WTC11 (cell line): ENCODE results near the gene EFHD1.

Source experiments
- ATF1 ChIP-seq: sonication (generic); formaldehyde crosslinking; IDR thresholded peaks from 2 replicates; pipeline ENCODE4 v1.8.1; 2023; ENCODE audit warnings: mild to moderate bottlenecking, moderate library complexity, missing genetic modification reagents
- CREM ChIP-seq: sonication (generic); formaldehyde crosslinking; IDR thresholded peaks from 2 replicates; pipeline ENCODE4 v1.8.1; 2022; ENCODE audit warnings: mild to moderate bottlenecking, missing genetic modification reagents, moderate library complexity
- CTCF ChIP-seq: fragments of 200-600 bp; IDR thresholded peaks from 2 replicates; pipeline ENCODE4 v1.8.0; 2022; ENCODE audit warnings: antibody characterized with exemption
- FOXP1 ChIP-seq: sonication (generic); formaldehyde crosslinking; IDR thresholded peaks from 2 replicates; pipeline ENCODE4 v1.8.0; 2022; ENCODE audit warnings: missing genetic modification reagents, mild to moderate bottlenecking, moderate library complexity, borderline replicate concordance
- IRF2 ChIP-seq: sonication (generic); formaldehyde crosslinking; IDR thresholded peaks from 2 replicates; pipeline ENCODE4 v1.8.0; 2022; ENCODE audit warnings: low read depth, missing genetic modification reagents, borderline replicate concordance
- KAT7 ChIP-seq: sonication (generic); formaldehyde crosslinking; IDR thresholded peaks from 2 replicates; pipeline ENCODE4 v1.8.1; 2023; ENCODE audit warnings: missing genetic modification reagents, mild to moderate bottlenecking, borderline replicate concordance
- MAX ChIP-seq: sonication (generic); formaldehyde crosslinking; IDR thresholded peaks from 2 replicates; pipeline ENCODE4 v1.8.0; 2022; ENCODE audit warnings: mild to moderate bottlenecking, missing genetic modification reagents
- NR1H2 ChIP-seq: sonication (generic); formaldehyde crosslinking; IDR thresholded peaks from 2 replicates; pipeline ENCODE4 v1.9.0; 2021; ENCODE audit warnings: mild to moderate bottlenecking, moderate library complexity, missing genetic modification reagents
- NR2C2 ChIP-seq: sonication (generic); formaldehyde crosslinking; IDR thresholded peaks from 2 replicates; pipeline ENCODE4 v1.8.0; 2022; ENCODE audit warnings: mild to moderate bottlenecking, missing genetic modification reagents
- SP1 ChIP-seq: sonication (generic); formaldehyde crosslinking; conservative IDR thresholded peaks from 2 replicates; pipeline ENCODE4 v1.8.1; 2022; ENCODE audit warnings: missing genetic modification reagents
- ZNF138 ChIP-seq: sonication (generic); formaldehyde crosslinking; conservative IDR thresholded peaks from 2 replicates; pipeline ENCODE4 v1.8.1; 2022; ENCODE audit warnings: mild to moderate bottlenecking, moderate library complexity, missing genetic modification reagents
- ZNF232 ChIP-seq: sonication (generic); formaldehyde crosslinking; IDR thresholded peaks from 2 replicates; pipeline ENCODE4 v1.8.0; 2022; ENCODE audit warnings: mild to moderate bottlenecking, missing genetic modification reagents

GRCh38 chr2:232607011-232607410 is 26.4 kb upstream of the EFHD1 start:
- TF ChIP-seq FOXP1 (CRISPR knock-in tag) (no peak), ATF1 (CRISPR knock-in tag) (no peak), KAT7 (no peak), SP1 (CRISPR knock-in tag) (no peak), CTCF (no peak), CREM (CRISPR knock-in tag) (no peak), MAX (CRISPR knock-in tag) (no peak), ZNF138 (no peak), NR1H2 (CRISPR knock-in tag) (no peak), NR2C2 (CRISPR knock-in tag) (no peak), IRF2 (CRISPR knock-in tag) (no peak), ZNF232 (no peak)
